Activated T-cell treated with anti-CD3 and anti-CD28 coated beads, Interleukin-2, amount 50 U/mL, for 24 hours (primary cell): Measurements from ENCODE around the gene CASQ1.

Source experiments
- DNase-seq: peaks from one replicate; pipeline ENCODE4 v3.0.0-alpha.2; 2020
- H3K27ac Mint-ChIP-seq: 2 replicates; pipeline ENCODE4 v1.8.0; 2020; ENCODE audit warnings: mild to moderate bottlenecking, mixed read lengths
- H3K27me3 Mint-ChIP-seq: 2 replicates; pipeline ENCODE4 v1.8.0; 2020; ENCODE audit warnings: mixed read lengths
- H3K36me3 Mint-ChIP-seq: 2 replicates; pipeline ENCODE4 v1.8.0; 2020; ENCODE audit warnings: low read depth, mixed read lengths
- H3K4me1 Mint-ChIP-seq: 2 replicates; pipeline ENCODE4 v1.8.0; 2020; ENCODE audit warnings: low read depth, mixed read lengths
- H3K4me3 Mint-ChIP-seq: 2 replicates; pipeline ENCODE4 v1.8.0; 2020; ENCODE audit warnings: mild to moderate bottlenecking, moderate library complexity, mixed read lengths
- H3K9me3 Mint-ChIP-seq: 2 replicates; pipeline ENCODE4 v1.8.0; 2020; ENCODE audit warnings: mixed read lengths

CASQ1 gene

DNA sequence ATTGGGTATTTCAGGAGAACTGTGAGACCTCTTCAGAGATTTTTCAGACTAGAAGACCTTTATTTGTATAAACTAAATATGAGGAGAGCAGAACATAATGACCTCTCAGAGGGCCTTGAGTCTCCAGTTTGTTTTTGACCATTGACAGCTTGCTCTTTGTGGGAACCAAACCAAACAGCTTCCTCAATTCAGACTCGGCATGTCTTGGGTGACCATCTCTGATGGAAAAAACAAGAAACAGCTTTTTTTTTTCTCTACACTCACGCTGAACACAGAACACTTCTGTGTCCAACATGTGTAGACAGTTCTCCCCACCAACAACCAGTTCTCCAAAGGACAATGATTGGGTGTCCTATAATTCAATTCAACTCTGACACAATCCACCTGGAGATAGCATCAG, 27.4 kb upstream of the CASQ1 start:
- H3K27me3 Mint-ChIP-seq = peaks cover 14% of the 10 kb centered on the region
- H3K36me3 Mint-ChIP-seq = no peaks in the 10 kb centered on the region
- DNase-seq = no peak
- H3K4me3 Mint-ChIP-seq = no peak overlapping the region
- H3K27ac Mint-ChIP-seq = no peak overlapping the region
- no peaks in the 10 kb centered on the region for H3K9me3 Mint-ChIP-seq
- peaks cover 12% of the 10 kb centered on the region for H3K4me1 Mint-ChIP-seq

DNA sequence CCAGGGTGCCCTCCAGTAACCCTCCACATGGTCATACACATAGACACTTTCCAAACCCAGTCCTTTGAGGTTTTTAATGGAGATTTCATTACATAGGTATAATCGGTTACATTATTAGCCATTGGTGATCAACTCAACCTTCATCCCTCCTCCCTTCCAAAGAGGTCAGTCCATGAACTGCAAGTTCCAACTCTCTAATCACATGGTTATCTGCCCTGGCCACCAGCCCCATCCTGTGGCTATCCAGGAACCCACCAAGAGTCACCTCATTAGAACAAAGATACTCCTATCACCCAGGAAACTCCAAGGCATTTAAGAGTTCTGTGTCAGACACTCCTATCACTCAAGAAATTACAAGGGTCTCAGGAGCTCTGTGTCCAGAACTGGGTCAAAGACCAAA, 26.8 kb upstream of the CASQ1 start:
- Mint-ChIP-seq H3K4me3 (no peak overlapping the region), H3K9me3 (no peaks in the 10 kb centered on the region), H3K27ac (no peak overlapping the region), H3K27me3 (peaks cover 15% of the 10 kb centered on the region), H3K36me3 (no peaks in the 10 kb centered on the region), H3K4me1 (peaks cover 15% of the 10 kb centered on the region)
- no peak for DNase-seq

DNA sequence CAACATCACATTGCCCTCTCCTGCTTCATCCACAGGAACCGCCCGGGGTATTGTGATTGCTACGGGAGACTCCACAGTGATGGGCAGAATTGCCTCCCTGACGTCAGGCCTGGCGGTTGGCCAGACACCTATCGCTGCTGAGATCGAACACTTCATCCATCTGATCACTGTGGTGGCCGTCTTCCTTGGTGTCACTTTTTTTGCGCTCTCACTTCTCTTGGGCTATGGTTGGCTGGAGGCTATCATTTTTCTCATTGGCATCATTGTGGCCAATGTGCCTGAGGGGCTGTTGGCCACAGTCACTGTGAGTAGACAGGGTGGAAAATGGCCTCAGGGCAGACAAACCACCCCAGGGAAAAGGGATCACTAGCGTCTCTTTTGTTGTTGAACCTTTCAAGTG, 26.3 kb upstream of the CASQ1 start:
- peaks cover 20% of the 10 kb centered on the region for H3K4me1 Mint-ChIP-seq
- no peak for DNase-seq
- H3K27ac Mint-ChIP-seq = no peak overlapping the region
- H3K4me3 Mint-ChIP-seq = no peak overlapping the region
- no peaks in the 10 kb centered on the region for H3K36me3 Mint-ChIP-seq
- H3K27me3 Mint-ChIP-seq = peaks cover 15% of the 10 kb centered on the region
- no peaks in the 10 kb centered on the region for H3K9me3 Mint-ChIP-seq

DNA sequence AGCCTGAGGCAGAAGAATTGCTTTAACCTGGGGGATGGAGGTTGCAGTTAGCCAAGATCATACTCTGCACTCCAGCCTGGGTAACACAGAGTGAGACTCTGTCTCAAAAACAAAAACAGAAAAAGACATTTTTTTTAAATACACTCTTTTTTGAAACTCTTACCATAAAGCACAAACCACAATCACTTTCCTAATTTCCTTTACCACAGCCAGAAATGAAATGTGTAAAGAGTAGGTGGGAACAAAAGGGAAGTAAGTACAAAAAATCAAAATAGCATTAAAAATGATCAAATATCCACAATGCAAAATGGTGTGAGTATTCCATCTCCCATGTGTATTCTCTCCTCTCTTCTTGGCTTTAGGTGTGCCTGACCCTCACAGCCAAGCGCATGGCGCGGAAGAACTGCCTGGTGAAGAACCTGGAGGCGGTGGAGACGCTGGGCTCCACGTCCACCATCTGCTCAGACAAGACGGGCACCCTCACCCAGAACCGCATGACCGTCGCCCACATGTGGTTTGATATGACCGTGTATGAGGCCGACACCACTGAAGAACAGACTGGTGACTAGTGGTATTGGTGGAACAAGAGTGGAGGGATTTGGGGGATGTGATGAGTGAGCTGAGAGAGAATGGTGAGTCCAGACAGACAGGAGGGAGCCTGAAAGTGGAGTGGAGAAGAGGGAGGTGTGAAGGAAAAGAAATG, 24.1 kb upstream of the CASQ1 start:
- Mint-ChIP-seq H3K27ac (no peak overlapping the region), H3K4me1 (peaks cover 28% of the 10 kb centered on the region), H3K36me3 (no peaks in the 10 kb centered on the region), H3K27me3 (peaks cover 15% of the 10 kb centered on the region), H3K4me3 (no peak overlapping the region), H3K9me3 (no peaks in the 10 kb centered on the region)
- no peak for DNase-seq

DNA sequence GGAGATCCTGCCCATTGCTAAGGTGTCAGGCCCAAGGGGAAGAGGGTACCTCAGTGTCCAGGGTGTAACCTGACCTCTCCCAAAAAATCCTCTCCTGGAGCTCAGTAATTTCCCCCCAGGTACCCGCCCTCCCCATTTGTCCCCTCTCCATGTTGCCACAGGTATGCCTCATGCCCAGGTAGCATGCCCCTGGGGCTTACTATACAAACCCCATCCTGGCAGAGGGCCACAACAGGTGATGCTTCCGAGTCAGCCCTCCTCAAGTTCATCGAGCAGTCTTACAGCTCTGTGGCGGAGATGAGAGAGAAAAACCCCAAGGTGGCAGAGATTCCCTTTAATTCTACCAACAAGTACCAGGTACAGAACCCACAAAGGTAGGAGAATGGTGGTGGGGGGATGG, 23.3 kb upstream of the CASQ1 start:
- Mint-ChIP-seq H3K27me3 (peaks cover 17% of the 10 kb centered on the region), H3K9me3 (no peaks in the 10 kb centered on the region), H3K36me3 (no peaks in the 10 kb centered on the region), H3K4me1 (peaks cover 28% of the 10 kb centered on the region), H3K27ac (no peak overlapping the region), H3K4me3 (no peak overlapping the region)
- no peak for DNase-seq

DNA sequence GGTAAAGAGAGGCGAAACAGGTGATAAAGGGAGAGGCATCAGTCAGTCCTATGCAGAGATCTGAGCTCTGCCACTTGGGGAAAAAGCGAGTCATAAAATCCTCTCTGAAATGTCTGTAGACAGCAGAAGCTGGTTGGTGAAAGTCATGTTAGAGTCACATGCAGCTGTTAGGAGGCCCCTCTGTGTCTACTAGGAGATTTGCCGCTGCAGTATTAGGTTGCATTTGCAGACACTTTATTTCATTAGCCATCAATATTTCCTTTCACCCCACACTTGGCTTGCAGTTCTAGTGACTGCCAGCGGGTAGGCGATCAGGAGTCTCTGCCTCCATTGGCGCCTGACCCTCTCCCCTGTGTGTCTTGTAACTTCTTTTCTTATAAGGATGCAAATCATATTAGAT, 22.8 kb upstream of the CASQ1 start:
- Mint-ChIP-seq H3K27me3 (peaks cover 21% of the 10 kb centered on the region), H3K4me1 (peaks cover 28% of the 10 kb centered on the region), H3K4me3 (no peak overlapping the region), H3K36me3 (no peaks in the 10 kb centered on the region), H3K27ac (no peak overlapping the region), H3K9me3 (no peaks in the 10 kb centered on the region)
- no peak for DNase-seq

DNA sequence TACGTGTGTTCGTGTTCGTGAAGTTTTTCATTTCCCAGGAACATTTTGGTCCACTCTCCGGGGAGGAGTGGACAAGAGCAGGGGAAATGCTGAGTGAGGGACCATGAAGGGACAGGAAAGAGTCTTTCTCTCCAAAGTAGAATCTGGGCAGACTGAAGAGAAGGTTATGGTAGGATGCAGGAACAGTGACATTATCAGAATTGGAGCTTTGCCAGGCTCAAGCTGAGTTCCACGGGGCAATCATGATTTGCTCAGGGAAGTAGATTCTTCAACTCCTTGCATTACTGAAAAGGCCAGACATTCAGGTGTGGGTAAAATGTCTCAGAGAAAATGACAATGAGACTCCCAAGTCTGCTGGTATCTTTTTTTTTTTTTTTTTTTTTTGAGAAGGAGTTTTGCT, 22.4 kb upstream of the CASQ1 start:
- no peaks in the 10 kb centered on the region for H3K9me3 Mint-ChIP-seq
- no peak overlapping the region for H3K27ac Mint-ChIP-seq
- no peaks in the 10 kb centered on the region for H3K36me3 Mint-ChIP-seq
- H3K27me3 Mint-ChIP-seq = peaks cover 25% of the 10 kb centered on the region
- H3K4me1 Mint-ChIP-seq = peaks cover 28% of the 10 kb centered on the region
- no peak for DNase-seq
- H3K4me3 Mint-ChIP-seq = no peak overlapping the region

DNA sequence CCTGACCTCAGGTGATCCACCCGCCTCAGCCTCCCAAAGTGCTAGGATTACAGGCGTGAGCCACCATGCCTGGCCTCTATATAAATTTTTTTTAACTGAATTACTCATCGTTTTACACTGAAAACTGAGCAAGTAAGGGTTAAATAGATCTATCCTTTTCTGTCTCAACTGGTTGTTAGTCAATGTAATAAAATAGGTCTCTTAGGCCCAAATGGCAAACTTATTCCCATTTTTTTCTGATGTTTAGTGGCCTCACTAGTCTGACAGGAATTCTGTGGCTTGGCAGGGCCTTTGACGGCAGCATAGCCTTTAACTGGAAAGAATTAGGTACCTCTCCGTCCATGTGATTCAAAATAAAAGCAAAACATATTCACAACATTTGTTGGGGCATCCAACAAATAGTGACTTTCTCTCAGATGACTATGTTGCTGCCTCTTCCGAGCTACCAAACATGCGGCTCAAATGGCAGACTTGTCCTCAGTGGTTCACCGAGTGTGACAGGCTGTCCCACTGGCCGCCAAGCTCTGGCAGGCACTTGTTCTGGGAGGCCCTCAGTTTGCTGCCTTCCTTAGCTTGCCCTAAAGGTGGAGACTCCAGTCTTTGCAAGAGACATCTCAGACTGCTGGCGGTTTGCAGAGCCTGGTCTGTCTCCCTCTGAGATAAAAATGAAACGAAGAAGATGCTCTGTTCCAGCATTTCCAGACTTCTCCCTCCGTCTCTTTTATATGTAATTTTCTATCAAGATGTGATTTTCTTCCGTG, 21.6 kb upstream of the CASQ1 start:
- H3K9me3 Mint-ChIP-seq = no peaks in the 10 kb centered on the region
- peaks cover 26% of the 10 kb centered on the region for H3K27me3 Mint-ChIP-seq
- peaks cover 28% of the 10 kb centered on the region for H3K4me1 Mint-ChIP-seq
- H3K36me3 Mint-ChIP-seq = no peaks in the 10 kb centered on the region
- H3K27ac Mint-ChIP-seq = no peak overlapping the region
- no peak overlapping the region for H3K4me3 Mint-ChIP-seq
- no peak for DNase-seq

DNA sequence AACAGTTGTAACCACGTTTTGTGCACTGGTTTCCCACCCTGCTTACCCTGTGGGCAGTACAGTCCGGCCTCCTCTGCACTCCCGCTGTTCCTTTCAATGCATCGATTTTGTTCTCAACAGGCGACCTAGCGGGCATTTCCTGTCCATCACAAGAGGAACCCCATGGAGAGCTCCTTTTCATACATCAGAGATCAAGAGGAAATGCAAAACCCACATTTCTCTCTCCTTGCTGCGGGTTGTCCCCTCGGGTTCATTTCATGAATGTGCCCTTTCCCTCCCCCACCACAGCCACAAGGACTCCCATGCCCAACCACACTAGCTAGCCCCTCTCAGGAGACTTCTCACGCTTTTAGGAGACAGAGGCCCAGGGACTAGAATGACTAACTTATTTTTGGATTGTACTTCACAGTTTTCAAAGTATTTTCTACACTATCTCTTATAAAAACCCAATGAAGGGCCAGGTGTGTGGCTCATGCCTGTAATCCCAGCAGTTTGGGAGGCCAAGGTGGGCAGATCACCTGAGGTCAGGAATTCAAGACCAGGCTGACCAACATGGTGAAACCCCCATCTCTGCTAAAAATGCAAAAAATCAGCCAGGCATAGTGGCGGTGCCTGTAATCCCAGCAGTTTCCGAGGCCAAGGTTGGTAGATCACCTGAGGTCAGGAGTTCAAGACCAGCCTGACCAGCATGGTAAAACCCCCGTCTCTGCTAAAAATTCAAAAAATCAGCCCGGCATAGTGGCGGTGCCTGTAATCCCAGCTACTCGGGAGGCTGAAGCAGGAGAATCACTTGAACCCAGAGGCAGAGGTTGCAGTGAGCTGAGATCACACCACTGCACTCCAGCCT, 20.6 kb upstream of the CASQ1 start:
- Mint-ChIP-seq H3K4me1 (peaks cover 28% of the 10 kb centered on the region), H3K27ac (peak overlapping the region; percentile 32), H3K36me3 (no peaks in the 10 kb centered on the region), H3K9me3 (no peaks in the 10 kb centered on the region), H3K27me3 (peaks cover 32% of the 10 kb centered on the region), H3K4me3 (no peak overlapping the region)
- DNase-seq = no peak

DNA sequence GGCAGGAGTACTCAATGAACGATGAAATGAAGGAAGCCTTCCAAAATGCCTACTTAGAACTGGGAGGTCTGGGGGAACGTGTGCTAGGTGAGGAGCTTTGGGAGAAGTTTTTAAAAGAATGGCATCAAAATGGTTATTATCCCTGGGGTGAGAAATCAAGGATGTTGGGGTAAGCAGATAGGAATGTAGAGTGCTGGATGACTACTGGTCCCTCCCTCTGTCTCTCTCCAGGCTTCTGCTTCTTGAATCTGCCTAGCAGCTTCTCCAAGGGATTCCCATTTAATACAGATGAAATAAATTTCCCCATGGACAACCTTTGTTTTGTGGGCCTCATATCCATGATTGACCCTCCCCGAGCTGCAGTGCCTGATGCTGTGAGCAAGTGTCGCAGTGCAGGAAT, 19.0 kb upstream of the CASQ1 start:
- Mint-ChIP-seq H3K27me3 (peaks cover 28% of the 10 kb centered on the region), H3K4me1 (peaks cover 28% of the 10 kb centered on the region), H3K36me3 (no peaks in the 10 kb centered on the region), H3K4me3 (no peak overlapping the region), H3K27ac (no peak overlapping the region), H3K9me3 (no peaks in the 10 kb centered on the region)
- no peak for DNase-seq

DNA sequence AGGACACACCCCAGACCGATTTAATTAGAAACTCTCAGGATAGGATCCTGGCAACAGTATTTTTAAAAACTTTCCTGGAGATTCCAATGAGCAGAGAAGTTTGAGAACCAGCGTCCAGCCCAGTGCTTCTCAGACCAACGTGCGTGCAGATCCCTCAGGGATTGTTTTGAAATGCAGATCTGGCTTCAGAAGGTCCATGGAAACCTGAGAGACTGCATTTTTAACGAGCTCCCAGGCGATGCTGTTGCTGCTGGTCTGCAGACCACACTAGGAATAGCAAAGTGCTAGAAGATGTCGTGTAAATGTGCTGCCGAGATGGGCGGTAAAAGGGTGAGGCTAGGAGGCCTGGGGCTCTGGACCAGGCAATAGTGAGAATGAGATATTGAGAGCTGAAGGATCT, 18.4 kb upstream of the CASQ1 start:
- Mint-ChIP-seq H3K36me3 (no peaks in the 10 kb centered on the region), H3K27ac (no peak overlapping the region), H3K4me3 (no peak overlapping the region), H3K9me3 (no peaks in the 10 kb centered on the region), H3K4me1 (peaks cover 25% of the 10 kb centered on the region), H3K27me3 (peaks cover 25% of the 10 kb centered on the region)
- no peak for DNase-seq

DNA sequence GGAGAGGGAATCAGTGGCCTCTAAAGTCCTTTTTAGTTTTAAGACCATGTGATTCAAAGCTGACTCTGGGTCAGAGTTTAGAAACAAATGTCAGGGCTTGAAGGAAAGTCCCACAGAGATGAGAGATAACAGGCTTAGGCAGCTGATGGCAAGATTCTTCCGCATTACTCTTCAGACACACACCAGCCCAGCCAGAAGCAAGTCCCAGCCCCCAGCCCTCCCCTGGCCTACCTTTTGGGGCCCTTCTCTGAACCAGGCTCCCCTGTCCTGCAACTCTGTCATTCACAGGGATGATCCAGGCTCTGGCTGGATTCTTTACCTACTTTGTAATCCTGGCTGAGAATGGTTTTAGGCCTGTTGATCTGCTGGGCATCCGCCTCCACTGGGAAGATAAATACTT, 13.1 kb upstream of the CASQ1 start:
- Mint-ChIP-seq H3K36me3 (no peaks in the 10 kb centered on the region), H3K27ac (no peak overlapping the region), H3K9me3 (no peaks in the 10 kb centered on the region), H3K27me3 (peaks cover 25% of the 10 kb centered on the region), H3K4me3 (no peak overlapping the region), H3K4me1 (no peaks in the 10 kb centered on the region)
- no peak for DNase-seq

DNA sequence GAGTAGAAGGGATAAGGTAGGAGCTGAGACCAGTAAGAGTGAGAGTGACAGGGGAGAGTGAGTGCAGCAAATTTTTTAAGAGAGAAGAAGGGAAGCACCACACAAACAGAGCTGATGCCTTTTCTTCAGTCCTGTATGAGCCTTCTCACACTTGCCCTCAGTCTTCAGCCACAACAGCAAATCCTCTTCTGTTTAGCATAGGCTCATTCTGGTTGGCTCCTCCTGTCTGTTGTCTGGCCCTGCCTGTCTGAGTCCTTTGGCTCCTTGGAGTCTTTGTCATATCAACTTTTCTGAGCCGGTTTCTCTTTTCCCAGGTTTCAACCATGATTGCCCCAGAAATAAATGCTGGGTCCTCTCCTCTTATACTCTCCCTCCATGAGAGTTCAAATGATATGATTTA, 12.7 kb upstream of the CASQ1 start:
- no peaks in the 10 kb centered on the region for H3K4me1 Mint-ChIP-seq
- no peak overlapping the region for H3K4me3 Mint-ChIP-seq
- H3K27me3 Mint-ChIP-seq = peaks cover 23% of the 10 kb centered on the region
- no peak for DNase-seq
- H3K36me3 Mint-ChIP-seq = no peaks in the 10 kb centered on the region
- H3K27ac Mint-ChIP-seq = no peak overlapping the region
- no peaks in the 10 kb centered on the region for H3K9me3 Mint-ChIP-seq

DNA sequence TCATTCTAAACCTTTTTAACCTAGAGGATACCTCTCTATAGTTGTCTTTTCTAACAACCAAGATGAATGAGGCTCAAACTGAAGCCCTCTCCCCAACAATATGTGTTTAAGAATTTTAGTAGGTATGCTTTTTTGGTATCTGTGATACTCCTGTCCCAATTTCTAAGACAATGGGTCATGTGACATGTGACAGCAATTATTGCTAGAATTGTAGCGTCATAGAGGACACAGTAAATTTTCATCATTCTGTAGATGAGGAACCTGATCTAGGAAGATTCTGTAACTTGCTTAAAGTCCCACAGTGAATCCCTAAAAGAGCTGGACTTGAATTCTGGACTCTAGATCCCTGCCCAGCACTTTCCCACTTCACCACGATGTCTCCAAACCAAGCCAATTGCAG, 11.6 kb upstream of the CASQ1 start:
- Mint-ChIP-seq H3K4me3 (no peak overlapping the region), H3K4me1 (no peaks in the 10 kb centered on the region), H3K27me3 (peaks cover 13% of the 10 kb centered on the region), H3K27ac (no peak overlapping the region), H3K36me3 (no peaks in the 10 kb centered on the region), H3K9me3 (no peaks in the 10 kb centered on the region)
- no peak for DNase-seq

DNA sequence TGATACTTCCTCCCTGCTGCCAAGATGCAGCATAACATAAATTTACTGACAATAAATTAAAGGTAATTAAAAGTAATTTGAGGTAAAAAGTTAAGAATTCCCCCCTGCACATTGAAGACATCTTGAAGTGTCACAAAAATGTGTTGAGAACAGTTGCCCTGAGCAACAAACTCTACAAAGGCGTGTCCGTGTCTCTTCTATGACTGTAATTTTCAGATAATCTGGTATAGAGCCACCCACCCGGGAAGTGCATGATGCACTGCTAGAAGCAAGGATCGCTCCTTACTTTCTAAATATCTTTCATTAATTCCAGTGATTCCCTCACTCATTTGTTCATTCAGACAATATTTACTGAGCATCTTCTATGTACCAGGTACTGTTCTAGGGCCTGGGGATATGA, 11.0 kb upstream of the CASQ1 start:
- H3K4me3 Mint-ChIP-seq = no peak overlapping the region
- H3K4me1 Mint-ChIP-seq = no peaks in the 10 kb centered on the region
- no peak for DNase-seq
- no peaks in the 10 kb centered on the region for H3K9me3 Mint-ChIP-seq
- H3K36me3 Mint-ChIP-seq = no peaks in the 10 kb centered on the region
- H3K27me3 Mint-ChIP-seq = peaks cover 11% of the 10 kb centered on the region
- no peak overlapping the region for H3K27ac Mint-ChIP-seq
